Lower leg skin (tissue), 3 donors: ENCODE measurements around the gene TMEM87B.

Experiments
- POLR2A ChIP-seq, 2 donors: fragments of 450-650 bp; IDR thresholded peaks; one replicate each; pipeline ENCODE4 v1.6.1; 2016 to 2017; ENCODE audit warnings: antibody characterized with exemption in 2 of 2, mild to moderate bottlenecking in 1 of 2, moderate library complexity in 1 of 2
- TF ChIP-seq, protein P1 (sequence below), 3 donors: fragments of 450-650 bp; IDR thresholded peaks; one replicate each; pipeline ENCODE4 v1.5.1; 2016; ENCODE audit warnings: antibody characterized with exemption in 3 of 3, mild to moderate bottlenecking in 3 of 3, moderate library complexity in 2 of 3

DNA sequence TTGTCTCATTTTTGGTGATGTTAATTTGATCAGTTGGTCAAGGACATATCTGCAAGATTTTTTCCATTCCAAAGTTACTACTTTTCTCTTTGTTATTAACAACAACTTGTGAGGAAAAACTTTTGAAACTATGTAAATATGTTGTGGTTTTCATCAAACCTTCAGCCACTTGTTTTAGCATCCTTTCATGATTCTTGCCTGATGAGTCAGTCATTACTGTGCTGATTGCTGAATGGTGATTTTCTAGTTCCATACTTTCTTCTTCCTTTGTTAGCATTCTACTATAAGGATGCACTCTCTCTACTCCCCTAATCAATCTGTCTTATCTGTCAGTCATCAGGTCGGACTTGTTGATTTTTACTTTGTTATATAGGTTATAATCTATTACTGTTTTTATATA is 10.9 kb downstream of the TMEM87B start:
- TF ChIP-seq, protein P1, sequence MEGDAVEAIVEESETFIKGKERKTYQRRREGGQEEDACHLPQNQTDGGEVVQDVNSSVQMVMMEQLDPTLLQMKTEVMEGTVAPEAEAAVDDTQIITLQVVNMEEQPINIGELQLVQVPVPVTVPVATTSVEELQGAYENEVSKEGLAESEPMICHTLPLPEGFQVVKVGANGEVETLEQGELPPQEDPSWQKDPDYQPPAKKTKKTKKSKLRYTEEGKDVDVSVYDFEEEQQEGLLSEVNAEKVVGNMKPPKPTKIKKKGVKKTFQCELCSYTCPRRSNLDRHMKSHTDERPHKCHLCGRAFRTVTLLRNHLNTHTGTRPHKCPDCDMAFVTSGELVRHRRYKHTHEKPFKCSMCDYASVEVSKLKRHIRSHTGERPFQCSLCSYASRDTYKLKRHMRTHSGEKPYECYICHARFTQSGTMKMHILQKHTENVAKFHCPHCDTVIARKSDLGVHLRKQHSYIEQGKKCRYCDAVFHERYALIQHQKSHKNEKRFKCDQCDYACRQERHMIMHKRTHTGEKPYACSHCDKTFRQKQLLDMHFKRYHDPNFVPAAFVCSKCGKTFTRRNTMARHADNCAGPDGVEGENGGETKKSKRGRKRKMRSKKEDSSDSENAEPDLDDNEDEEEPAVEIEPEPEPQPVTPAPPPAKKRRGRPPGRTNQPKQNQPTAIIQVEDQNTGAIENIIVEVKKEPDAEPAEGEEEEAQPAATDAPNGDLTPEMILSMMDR (IDR thresholded peaks at IDR 0.05) = no peak
- no peak for TF ChIP-seq POLR2A (IDR thresholded peaks at IDR 0.05)
